ENCODE data around the gene ACTMAP. TPM values are rescaled to one million over a fixed set of nuclear protein-coding genes. Genes with fewer than 3 reads are reported as not detected.

ACTMAP gene
- total RNA-seq, 2 experiments from 2014 or later = 5.0 to 54.8 TPM

DNA sequence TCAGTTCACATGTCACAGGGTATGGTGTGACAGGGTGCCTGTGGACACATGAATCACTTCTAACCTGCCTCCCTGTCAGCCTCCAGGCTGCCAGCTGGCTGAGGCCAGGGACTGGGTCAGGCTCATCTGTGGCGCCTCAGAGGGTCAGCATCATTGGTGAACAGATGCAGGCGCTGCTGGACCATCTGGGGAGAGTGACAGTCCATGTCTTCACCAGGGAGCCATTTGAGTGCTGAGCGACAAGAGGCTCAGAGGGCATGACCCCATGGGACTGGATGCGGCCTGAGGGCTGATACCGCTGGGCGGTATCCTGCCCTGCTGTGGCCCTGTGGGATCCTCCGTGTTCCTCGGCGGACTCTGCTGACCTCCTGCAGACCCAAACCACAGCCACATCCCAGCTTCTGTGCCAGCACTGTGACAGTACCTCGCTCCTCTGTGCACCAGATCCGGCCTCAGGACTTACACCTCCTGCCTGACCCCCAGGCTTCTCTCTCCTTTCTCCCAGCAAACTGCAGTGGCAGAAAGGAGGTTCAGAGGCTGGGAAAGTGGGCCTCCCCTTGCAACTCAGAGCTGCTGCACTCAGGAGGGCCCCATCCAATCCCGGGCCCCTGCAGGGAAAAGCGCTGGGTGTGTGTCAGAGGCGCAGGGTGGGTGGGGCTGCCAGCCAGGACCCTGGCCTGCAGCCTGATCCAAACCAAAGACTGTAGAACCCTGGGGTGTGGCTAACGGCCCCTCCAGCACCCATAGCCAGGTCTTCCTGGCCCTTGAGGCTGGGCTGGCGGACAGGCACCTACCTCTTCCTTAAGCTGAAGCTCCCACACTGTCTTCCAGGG, 10.2 kb downstream of the ACTMAP start:
- Histone ChIP-seq H3K4me1 (ENCODE audit: insufficient read depth, low read length, poor library complexity, severe bottlenecking) (no peaks in the 10 kb centered on the region), H2AFZ (ENCODE audit: low read length) (no peak overlapping the region), H3K79me2 (ENCODE audit: insufficient read depth, low read depth, low read length) (no peaks in the 10 kb centered on the region), H3K4me2 (ENCODE audit: low read length) (no peak overlapping the region), H3K27ac (ENCODE audit: low read depth, low read length, poor library complexity, severe bottlenecking) (no peak overlapping the region), H3K36me3 (ENCODE audit: insufficient read depth, low read length) (peaks cover 14% of the 10 kb centered on the region; the same call in 1 of the 2 replicates), H4K20me1 (ENCODE audit: insufficient read depth, low read length) (no peaks in the 10 kb centered on the region), H3K4me3 (ENCODE audit: low read depth, low read length, poor library complexity, severe bottlenecking) (no peak overlapping the region), H3K9me2 (ENCODE audit: insufficient read depth, low read length) (no peaks in the 10 kb centered on the region), H3K9me3 (ENCODE audit: low read length) (no peaks in the 10 kb centered on the region)
- no peak for DNase-seq (ENCODE audit: low spot score)
- intact Hi-C loops (cut with micrococcal nuclease; ENCODE audit: unreplicated experiment) = no loop called here
- no peak for TF ChIP-seq EZH2phosphoT487 (IDR thresholded peaks at IDR 0.05; ENCODE audit: borderline replicate concordance, low read depth, low read length)
- TF ChIP-seq CTCF (conservative IDR thresholded peaks at IDR 0.05; ENCODE audit: low read length) = no peak
- CTCF ChIA-PET (ENCODE audit: unreplicated experiment) = no interaction called here
- BruUV-seq (replicated peaks) = no TSS peak
- POLR2A ChIA-PET = interaction anchor here (1.2 kb wide), 1 partner anchor 10 kb away, joined by 4 read pairs; the partner anchor contains the start of genes ACTMAP and SNRPA

- Histone ChIP-seq H3K9me2 (ENCODE audit: insufficient read depth, low read length) (no peaks in the 10 kb centered on the region), H3K79me2 (ENCODE audit: insufficient read depth, low read depth, low read length) (no peaks in the 10 kb centered on the region), H3K27ac (ENCODE audit: low read depth, low read length, poor library complexity, severe bottlenecking) (no peak overlapping the region), H4K20me1 (ENCODE audit: insufficient read depth, low read length) (no peaks in the 10 kb centered on the region), H3K36me3 (ENCODE audit: insufficient read depth, low read length) (0 out of 2 replicates have a peak, but pooled peaks cover 14% of the 10 kb centered on the region), H3K9me3 (ENCODE audit: low read length) (no peaks in the 10 kb centered on the region), H2AFZ (ENCODE audit: low read length) (no peak overlapping the region), H3K4me1 (ENCODE audit: insufficient read depth, low read length, poor library complexity, severe bottlenecking) (no peaks in the 10 kb centered on the region), H3K4me3 (ENCODE audit: low read depth, low read length, poor library complexity, severe bottlenecking) (no peak overlapping the region), H3K4me2 (ENCODE audit: low read length) (no peak overlapping the region)
- POLR2A ChIA-PET = no interaction called here
- CTCF ChIA-PET (ENCODE audit: unreplicated experiment) = no interaction called here
- intact Hi-C loops (cut with micrococcal nuclease; ENCODE audit: unreplicated experiment) = no loop called here
- no TSS peak for BruUV-seq (replicated peaks)
- no peak for DNase-seq (ENCODE audit: low spot score)
- TF ChIP-seq EZH2phosphoT487 (IDR thresholded peaks at IDR 0.05; ENCODE audit: borderline replicate concordance, low read depth, low read length) = no peak
- no peak for TF ChIP-seq CTCF (conservative IDR thresholded peaks at IDR 0.05; ENCODE audit: low read length)
Measured at GRCh38 chr19:40739030-40739839, 11.0 kb downstream of the ACTMAP start.

Measured in OCI-LY7 (cell line).